Caco-2 (cell line): ENCODE measurements around the gene SCUBE1. TPM values are rescaled to one million over a fixed set of nuclear protein-coding genes. Genes with fewer than 3 reads are reported as not detected.

ENCODE experiments used
- BruUV-seq: library from RNA; stranded (reverse); fragments of 400-500 nt; replicated peaks from 2 replicates; lab custom pipeline; 2021; lab: Mats Ljungman, UMichigan
- CTCF ChIA-PET: fragments of 300-600 bp; sonication (Branson Sonifier 250); formaldehyde crosslinking; loops from one replicate; lab custom pipeline; 2022; ENCODE audit warnings: antibody characterized with exemption; lab: Charles Lee
- POLR2A ChIA-PET: fragments of 300-600 bp; sonication (Branson Sonifier 250); formaldehyde crosslinking; loops from one replicate; lab custom pipeline; 2022; ENCODE audit warnings: antibody characterized with exemption; lab: Charles Lee
- DNase-seq, 2 experiments: peaks; one replicate each; pipeline versions ENCODE4 v3.0.0 to v3.0.0-alpha.2; 2020 to 2022
- H3K27me3 ChIP-seq: replicated peaks from 2 replicates; pipeline ENCODE4 v1.6.0; 2011; ENCODE audit warnings: low read length; ENCODE audit not compliant: control insufficient read depth, insufficient read depth
- H3K36me3 ChIP-seq: 2 replicates; pipeline ENCODE4 v1.5.1; 2011; ENCODE audit warnings: low read length; ENCODE audit not compliant: control insufficient read depth, insufficient read depth
- H3K4me1 ChIP-seq: fragments of 250-450 bp; sonication (Bioruptor Pico); 2 replicates; pipeline ENCODE4 v1.5.1; 2020; ENCODE audit warnings: mild to moderate bottlenecking
- H3K4me3 ChIP-seq: 2 replicates; pipeline ENCODE4 v1.5.1; 2011; ENCODE audit warnings: low read depth, mild to moderate bottlenecking, control low read depth, low read length
- H3K9me3 ChIP-seq: fragments of 250-450 bp; sonication (Bioruptor Pico); 2 replicates; pipeline ENCODE4 v1.5.1; 2020; ENCODE audit warnings: mild to moderate bottlenecking, moderate library complexity
- H3K27ac Mint-ChIP-seq: one replicate; pipeline ENCODE4 v1.8.0; 2022; ENCODE audit warnings: mixed read lengths; ENCODE audit not compliant: unreplicated experiment
- H3K27me3 Mint-ChIP-seq: one replicate; pipeline ENCODE4 v1.8.0; 2022; ENCODE audit warnings: mixed read lengths; ENCODE audit not compliant: insufficient read depth, unreplicated experiment
- H3K36me3 Mint-ChIP-seq: one replicate; pipeline ENCODE4 v1.8.0; 2022; ENCODE audit warnings: mild to moderate bottlenecking, mixed read lengths; ENCODE audit not compliant: insufficient read depth, unreplicated experiment
- H3K4me1 Mint-ChIP-seq: one replicate; pipeline ENCODE4 v1.8.0; 2022; ENCODE audit warnings: low read depth, mixed read lengths; ENCODE audit not compliant: unreplicated experiment
- H3K4me3 Mint-ChIP-seq: one replicate; pipeline ENCODE4 v1.8.0; 2022; ENCODE audit warnings: mild to moderate bottlenecking, moderate library complexity, mixed read lengths; ENCODE audit not compliant: unreplicated experiment
- H3K9me3 Mint-ChIP-seq: one replicate; pipeline ENCODE4 v1.8.0; 2022; ENCODE audit warnings: mixed read lengths; ENCODE audit not compliant: unreplicated experiment
- intact Hi-C: fragments of 100-400 bp; cut with micrococcal nuclease; formaldehyde crosslinking; loops from one replicate; pipeline ENCODE4 v1.10.0; 2022; ENCODE audit not compliant: unreplicated experiment
- total RNA-seq: library from RNA; stranded (reverse); gene quantifications from 2 replicates; pipeline ENCODE4 v1.2.3, GENCODE V29; 2022
- TF ChIP-seq, protein P1 (sequence below), 2 experiments: fragments of 200-600 bp in 1 of 2; IDR thresholded peaks; 1 replicate in 1 of 2; 2 replicates in 1 of 2; pipeline versions ENCODE4 v1.5.1 to v1.8.0; 2011 to 2022; ENCODE audit warnings: antibody characterized with exemption in 1 of 2, control low read depth in 1 of 2, inconsistent platforms in 1 of 2, low read depth in 1 of 2, low read length in 1 of 2, mild to moderate bottlenecking in 1 of 2, moderate library complexity in 1 of 2; ENCODE audit not compliant: insufficient read depth in 1 of 2, severe bottlenecking in 1 of 2, unreplicated experiment in 1 of 2

The SCUBE1 gene
- total RNA-seq, 1 experiment from 2014 or later = not detected

DNA sequence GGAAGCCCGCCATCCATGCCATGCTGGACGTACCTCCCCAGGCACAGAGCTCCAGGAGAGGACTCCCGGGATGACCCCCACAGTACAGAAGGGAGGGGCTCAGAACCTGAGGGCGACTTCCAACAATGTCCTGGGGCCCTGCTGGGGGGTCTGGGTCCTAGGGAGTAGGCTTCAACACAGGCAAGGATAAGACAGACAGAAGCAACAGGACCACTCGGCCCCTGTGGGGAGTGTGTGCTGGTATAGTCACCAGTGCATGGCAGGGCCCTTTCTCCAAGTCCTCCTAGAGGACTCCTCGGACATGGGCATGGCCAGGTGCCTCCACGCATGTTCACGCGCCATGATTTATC lies 173.1 kb downstream of the SCUBE1 start:
- Mint-ChIP-seq H3K27ac (no peak overlapping the region), H3K36me3 (peaks cover 34% of the 10 kb centered on the region), H3K27me3 (no peaks in the 10 kb centered on the region), H3K4me3 (no peak overlapping the region), H3K9me3 (no peaks in the 10 kb centered on the region), H3K4me1 (no peaks in the 10 kb centered on the region)
- Histone ChIP-seq H3K27me3 (no peaks in the 10 kb centered on the region), H3K4me3 (no peak overlapping the region), H3K36me3 (peaks cover 4% of the 10 kb centered on the region; the same call in 1 of the 2 replicates), H3K4me1 (no peaks in the 10 kb centered on the region), H3K9me3 (no peaks in the 10 kb centered on the region)
- CTCF ChIA-PET = no interaction called here
- no TSS peak for BruUV-seq
- POLR2A ChIA-PET = no interaction called here
- DNase-seq = no peak
- TF ChIP-seq, protein P1, sequence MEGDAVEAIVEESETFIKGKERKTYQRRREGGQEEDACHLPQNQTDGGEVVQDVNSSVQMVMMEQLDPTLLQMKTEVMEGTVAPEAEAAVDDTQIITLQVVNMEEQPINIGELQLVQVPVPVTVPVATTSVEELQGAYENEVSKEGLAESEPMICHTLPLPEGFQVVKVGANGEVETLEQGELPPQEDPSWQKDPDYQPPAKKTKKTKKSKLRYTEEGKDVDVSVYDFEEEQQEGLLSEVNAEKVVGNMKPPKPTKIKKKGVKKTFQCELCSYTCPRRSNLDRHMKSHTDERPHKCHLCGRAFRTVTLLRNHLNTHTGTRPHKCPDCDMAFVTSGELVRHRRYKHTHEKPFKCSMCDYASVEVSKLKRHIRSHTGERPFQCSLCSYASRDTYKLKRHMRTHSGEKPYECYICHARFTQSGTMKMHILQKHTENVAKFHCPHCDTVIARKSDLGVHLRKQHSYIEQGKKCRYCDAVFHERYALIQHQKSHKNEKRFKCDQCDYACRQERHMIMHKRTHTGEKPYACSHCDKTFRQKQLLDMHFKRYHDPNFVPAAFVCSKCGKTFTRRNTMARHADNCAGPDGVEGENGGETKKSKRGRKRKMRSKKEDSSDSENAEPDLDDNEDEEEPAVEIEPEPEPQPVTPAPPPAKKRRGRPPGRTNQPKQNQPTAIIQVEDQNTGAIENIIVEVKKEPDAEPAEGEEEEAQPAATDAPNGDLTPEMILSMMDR (IDR thresholded peaks at IDR 0.05; ENCODE audit: insufficient read depth in 1 of 2, low read depth in 1 of 2, low read length in 1 of 2, severe bottlenecking in 1 of 2, unreplicated experiment in 1 of 2) = no peak
- intact Hi-C loops = no loop called here

DNA sequence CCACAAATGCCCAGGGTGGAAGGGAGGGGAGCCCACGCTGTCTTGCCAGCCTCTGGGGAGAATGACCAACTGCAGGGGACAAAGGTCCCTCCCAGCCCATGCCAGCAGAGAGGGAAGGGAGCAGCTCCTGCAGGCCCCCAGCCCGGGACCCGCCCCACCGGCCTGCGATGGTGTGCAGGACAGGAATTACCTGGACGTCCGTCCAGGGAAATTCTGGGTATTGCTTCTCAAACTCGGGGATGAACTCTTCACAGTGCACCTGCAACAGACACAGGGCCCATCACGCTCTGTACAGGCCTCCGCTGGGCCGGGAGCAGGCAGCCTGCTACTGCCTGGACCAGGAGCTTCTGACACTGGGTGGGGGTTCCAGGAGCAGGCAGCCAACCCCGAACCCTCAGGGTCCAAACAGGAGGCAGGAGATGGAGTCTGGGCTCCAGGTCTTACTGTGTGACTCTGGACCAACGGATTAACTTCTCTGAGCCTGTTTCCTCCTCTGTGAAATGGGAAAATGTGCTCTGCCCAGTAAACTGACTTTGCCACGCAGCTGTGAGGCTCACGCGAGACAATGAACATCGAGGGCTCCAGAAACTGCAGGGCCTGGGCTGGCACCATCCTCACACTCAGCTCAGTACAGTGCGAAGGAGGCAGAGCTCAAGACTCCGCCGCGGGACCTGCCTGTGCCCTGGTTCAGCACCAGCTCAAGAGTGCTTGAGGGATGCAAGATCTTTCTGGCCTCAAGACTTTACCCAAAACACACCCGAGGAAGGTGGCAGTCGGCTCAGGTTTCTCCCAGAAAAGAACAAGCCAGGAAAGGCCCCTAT lies 173.7 kb downstream of the SCUBE1 start:
- intact Hi-C loops = no loop called here
- DNase-seq = no peak
- BruUV-seq = no TSS peak
- Mint-ChIP-seq H3K27ac (no peak overlapping the region), H3K9me3 (no peaks in the 10 kb centered on the region), H3K4me3 (no peak overlapping the region), H3K4me1 (no peaks in the 10 kb centered on the region), H3K36me3 (peaks cover 28% of the 10 kb centered on the region), H3K27me3 (no peaks in the 10 kb centered on the region)
- CTCF ChIA-PET = no interaction called here
- peaks cover 3% of the 10 kb centered on the region; the same call in 1 of the 2 replicates for H3K36me3 ChIP-seq
- no peaks in the 10 kb centered on the region for H3K4me1 ChIP-seq
- H3K4me3 ChIP-seq = no peak overlapping the region
- no peaks in the 10 kb centered on the region for H3K9me3 ChIP-seq
- TF ChIP-seq, protein P1 (IDR thresholded peaks at IDR 0.05; ENCODE audit: insufficient read depth in 1 of 2, low read depth in 1 of 2, low read length in 1 of 2, severe bottlenecking in 1 of 2, unreplicated experiment in 1 of 2) = no peak
- no peaks in the 10 kb centered on the region for H3K27me3 ChIP-seq
- POLR2A ChIA-PET = no interaction called here

DNA sequence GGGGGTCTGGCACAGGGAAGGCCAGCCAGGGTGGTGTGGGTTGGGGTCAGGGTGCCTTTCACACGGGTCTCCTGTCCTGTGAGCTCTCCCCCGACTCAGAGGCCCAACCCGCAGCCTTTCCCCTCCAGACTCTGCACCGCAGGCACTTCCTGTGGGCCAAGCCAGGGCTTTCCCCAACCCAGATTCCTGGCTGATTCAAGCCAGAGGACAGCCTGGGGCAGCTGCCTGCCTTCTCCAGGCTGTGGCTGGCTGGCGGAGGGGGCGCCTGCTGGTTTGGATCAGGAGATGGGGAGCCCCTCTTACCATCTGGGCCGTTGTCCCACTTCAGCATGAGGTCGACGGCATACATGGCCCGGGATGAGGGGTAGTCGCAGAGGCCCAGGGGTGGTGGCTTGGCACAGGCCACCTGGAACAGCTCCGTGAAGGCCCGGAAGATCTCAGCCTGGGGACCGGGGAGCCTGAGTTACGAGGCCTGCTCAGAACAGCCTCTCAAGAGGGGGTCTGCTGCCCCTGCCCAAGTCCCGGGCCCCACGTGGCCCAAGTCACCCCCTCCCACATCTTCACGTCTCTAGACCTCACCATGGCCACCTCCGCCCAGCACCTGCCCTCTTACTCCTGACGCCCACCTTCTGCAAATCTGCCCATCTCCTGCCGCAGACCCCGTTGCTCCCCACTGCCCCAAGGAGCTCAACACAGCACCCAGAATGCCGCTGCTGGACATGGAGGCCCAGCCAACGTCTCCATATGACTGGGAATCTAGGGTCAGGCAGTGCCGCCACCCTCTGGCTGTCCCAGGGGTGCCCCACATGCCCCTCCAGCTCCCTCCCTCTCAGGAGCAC lies 174.5 kb downstream of the SCUBE1 start:
- CTCF ChIA-PET = no interaction called here
- H3K27ac Mint-ChIP-seq = no peak overlapping the region
- H3K27me3 ChIP-seq = no peaks in the 10 kb centered on the region
- H3K4me1 ChIP-seq = no peaks in the 10 kb centered on the region
- intact Hi-C loops = no loop called here
- H3K4me1 Mint-ChIP-seq = no peaks in the 10 kb centered on the region
- no peaks in the 10 kb centered on the region for H3K9me3 Mint-ChIP-seq
- TF ChIP-seq, protein P1 (IDR thresholded peaks at IDR 0.05; ENCODE audit: insufficient read depth in 1 of 2, low read depth in 1 of 2, low read length in 1 of 2, severe bottlenecking in 1 of 2, unreplicated experiment in 1 of 2) = no peak
- peaks cover 3% of the 10 kb centered on the region; the same call in 1 of the 2 replicates for H3K36me3 ChIP-seq
- no peaks in the 10 kb centered on the region for H3K27me3 Mint-ChIP-seq
- no peaks in the 10 kb centered on the region for H3K9me3 ChIP-seq
- no TSS peak for BruUV-seq
- H3K4me3 Mint-ChIP-seq = no peak overlapping the region
- H3K36me3 Mint-ChIP-seq = peaks cover 28% of the 10 kb centered on the region
- H3K4me3 ChIP-seq = no peak overlapping the region
- POLR2A ChIA-PET = no interaction called here
- no peak for DNase-seq
